Sigmoid colon (tissue), 7 donors: ENCODE data around the gene PNPLA8. TPM values are rescaled to one million over a fixed set of nuclear protein-coding genes. Genes with fewer than 3 reads are reported as not detected.
"Not testable (repeated sequence)": the region's sequence is repeated elsewhere in the genome, so short reads cannot be mapped to it uniquely, and the experiment has no call there.

Experiments
- DNase-seq: peaks from one replicate; pipeline ENCODE4 v3.0.0-alpha.2; 2019
- H3K27ac ChIP-seq, 4 donors: fragments of 200-600 bp; sonication (generic); one replicate each; pipeline ENCODE4 v1.5.1; 2016 to 2019; ENCODE audit warnings: mild to moderate bottlenecking in 1 of 4
- H3K27me3 ChIP-seq, 3 donors: fragments of 200-600 bp; sonication (generic); one replicate each; pipeline ENCODE4 v1.5.1; 2019; ENCODE audit warnings: mild to moderate bottlenecking in 1 of 3
- H3K36me3 ChIP-seq, 4 donors: fragments of 200-600 bp; sonication (generic); one replicate each; pipeline ENCODE4 v1.5.1; 2016 to 2019
- H3K4me1 ChIP-seq, 4 donors: fragments of 200-600 bp; sonication (generic); one replicate each; pipeline ENCODE4 v1.5.1; 2017 to 2019
- H3K4me3 ChIP-seq, 4 donors: fragments of 200-600 bp; sonication (generic); one replicate each; pipeline ENCODE4 v1.5.1; 2017 to 2019; ENCODE audit warnings: mild to moderate bottlenecking in 2 of 4, moderate library complexity in 1 of 4
- H3K9me3 ChIP-seq, 4 donors: fragments of 200-600 bp in 3 of 4; sonication (generic) in 3 of 4; one replicate each; pipeline versions ENCODE4 v1.5.1 to v1.6.1; 2013 to 2019
- CTCF ChIP-seq, 4 experiments: fragments of 450-650 bp in 3 of 4; fragments of 200-600 bp in 1 of 4; IDR thresholded peaks; one replicate each; pipeline ENCODE4 v1.5.1; 2016 to 2019; ENCODE audit warnings: antibody characterized with exemption in 4 of 4, mild to moderate bottlenecking in 3 of 4, moderate library complexity in 2 of 4
- EP300 ChIP-seq, 4 donors: sonication (generic); formaldehyde crosslinking; IDR thresholded peaks; one replicate each; pipeline ENCODE4 v1.6.1; 2017; ENCODE audit warnings: antibody characterized with exemption in 4 of 4
- POLR2A ChIP-seq, 2 donors: fragments of 450-650 bp; IDR thresholded peaks; one replicate each; pipeline ENCODE4 v1.6.1; 2016; ENCODE audit warnings: antibody characterized with exemption in 2 of 2, mild to moderate bottlenecking in 2 of 2, moderate library complexity in 2 of 2
- POLR2AphosphoS5 ChIP-seq, 4 donors: sonication (generic); formaldehyde crosslinking; IDR thresholded peaks; one replicate each; pipeline ENCODE4 v1.6.1; 2017; ENCODE audit warnings: antibody characterized with exemption in 4 of 4
- WGBS, 2 donors: extraction: QIAGEN DNeasy Blood & Tissue Kit; methylation state at CpG; one replicate each; pipeline ENCODE4 v1.1.7; 2013; 5-methylcytosine and 5-hydroxymethylcytosine counted together
- intact Hi-C: fragments of 100-400 bp; cut with DNase I; formaldehyde crosslinking; loops from one replicate; pipeline ENCODE4 v1.15.1; 2023
- polyA plus RNA-seq, 3 donors: library from polyadenylated mRNA; stranded (reverse); fragments of 200-250 nt; gene quantifications; one replicate each; pipeline ENCODE4 v1.2.3, GENCODE V29; 2013
- total RNA-seq, 4 donors: library from RNA; depleted of rRNA; stranded (reverse); fragments of >200 nt; gene quantifications; one replicate each; pipeline ENCODE4 v1.1.0, GENCODE V29; 2016
- donor health status: healthy with polysubstance abuse.
- donor health status: Bipolar disorder and iron deficiency.
- donor health status: healthy.

The PNPLA8 gene
- total and polyA plus RNA-seq, 7 donors = 12.0 to 42.9 (median 26.3) TPM

GRCh38 chr7:108559253-108559652, 33.3 kb upstream of the PNPLA8 start:
- 87 to 90% methylated on average over 4 of the region's 4 CpGs for WGBS, 2 donors
- intact Hi-C loops = no loop called here

GRCh38 chr7:108557617-108558016, 31.7 kb upstream of the PNPLA8 start:
- Histone ChIP-seq H3K4me1 (no peaks in the 10 kb centered on the region), H3K27ac (no peak overlapping the region), H3K9me3 (peaks cover 2 to 13% (median 5%) of the 10 kb centered on the region in 4 donors), H3K4me3 (no peak overlapping the region), H3K36me3 (no peaks in the 10 kb centered on the region), H3K27me3 (no peaks in the 10 kb centered on the region)
- TF ChIP-seq CTCF (IDR thresholded peaks at IDR 0.05) = no peak
- no peak for TF ChIP-seq POLR2AphosphoS5 (IDR thresholded peaks at IDR 0.05)
- no peak for TF ChIP-seq EP300 (IDR thresholded peaks at IDR 0.05)
- TF ChIP-seq POLR2A (IDR thresholded peaks at IDR 0.05) = no peak
- 96 to 98% methylated on average over 1 of the region's 1 CpG for WGBS, 2 donors
- no peak for DNase-seq
- intact Hi-C loops = no loop called here

More at GRCh38 chr7:108559253-108559652, 33.3 kb upstream of the PNPLA8 start:
- DNase-seq = no peak
- Histone ChIP-seq H3K9me3 (peaks cover 2 to 13% (median 5%) of the 10 kb centered on the region in 4 donors), H3K4me3 (no peak overlapping the region), H3K36me3 (peaks cover 0 to 3% (median 0%) of the 10 kb centered on the region in 4 donors), H3K27ac (no peak overlapping the region), H3K27me3 (no peaks in the 10 kb centered on the region), H3K4me1 (no peaks in the 10 kb centered on the region)
- TF ChIP-seq POLR2AphosphoS5 (IDR thresholded peaks at IDR 0.05) (no peak), EP300 (IDR thresholded peaks at IDR 0.05) (no peak), CTCF (IDR thresholded peaks at IDR 0.05) (no peak), POLR2A (IDR thresholded peaks at IDR 0.05) (no peak)

GRCh38 chr7:108557191-108557590, 31.3 kb upstream of the PNPLA8 start:
- H3K4me3 ChIP-seq = no peak overlapping the region
- H3K27me3 ChIP-seq = no peaks in the 10 kb centered on the region
- TF ChIP-seq EP300 (IDR thresholded peaks at IDR 0.05) (no peak), POLR2AphosphoS5 (IDR thresholded peaks at IDR 0.05) (no peak), CTCF (IDR thresholded peaks at IDR 0.05) (no peak), POLR2A (IDR thresholded peaks at IDR 0.05) (no peak)
- no peaks in the 10 kb centered on the region for H3K36me3 ChIP-seq
- 98% methylated on average over 3 of the region's 3 CpGs for WGBS, 2 donors
- H3K9me3 ChIP-seq = peaks cover 2 to 13% (median 5%) of the 10 kb centered on the region in 4 donors
- H3K27ac ChIP-seq = no peak overlapping the region
- no peaks in the 10 kb centered on the region for H3K4me1 ChIP-seq
- intact Hi-C loops = no loop called here
- no peak for DNase-seq

- H3K4me1 ChIP-seq, H3K27ac ChIP-seq, H3K27me3 ChIP-seq, DNase-seq, H3K4me3 ChIP-seq, H3K36me3 ChIP-seq, intact Hi-C loops: not testable (repeated sequence)
- H3K9me3 ChIP-seq = peaks cover 2 to 13% (median 5%) of the 10 kb centered on the region in 4 donors
Measured at GRCh38 chr7:108556665-108557064, 30.7 kb upstream of the PNPLA8 start.

DNA sequence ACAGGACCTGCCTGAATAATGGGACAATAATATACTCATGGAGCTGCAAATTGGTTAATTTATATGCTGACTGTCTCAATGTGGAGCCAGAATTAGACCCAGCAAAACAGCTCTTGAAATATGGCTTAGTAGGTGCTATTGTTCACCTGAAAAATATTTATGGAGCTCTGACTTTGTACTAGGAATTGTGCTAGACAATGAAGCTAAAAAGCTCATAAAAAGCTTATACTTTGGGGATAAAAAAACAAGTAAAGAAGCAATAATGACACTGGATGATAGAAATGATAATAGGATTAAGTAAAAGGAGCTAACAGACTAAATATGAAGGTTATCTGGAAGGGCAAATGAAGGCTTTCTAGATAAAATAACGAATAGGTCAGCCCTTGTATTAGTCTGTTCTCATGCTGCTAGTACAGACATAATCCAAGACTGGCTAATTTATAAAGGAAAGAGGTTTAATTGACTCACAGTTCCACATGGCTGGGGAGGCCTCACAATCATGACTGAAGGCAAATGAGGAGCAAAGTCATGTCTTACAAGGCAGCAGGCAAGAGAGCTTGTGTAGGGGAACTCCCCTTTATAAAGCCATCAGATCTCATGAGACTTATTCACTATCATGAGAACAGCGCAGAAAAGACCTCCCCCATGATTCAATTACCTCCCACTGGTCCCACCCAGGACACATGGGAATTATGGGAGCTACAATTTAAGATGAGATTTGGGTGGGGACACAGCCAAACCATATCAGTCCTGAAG, 22.4 kb upstream of the PNPLA8 start:
- H3K36me3 ChIP-seq, H3K9me3 ChIP-seq, H3K27ac ChIP-seq, DNase-seq, H3K4me3 ChIP-seq, H3K27me3 ChIP-seq, intact Hi-C loops, H3K4me1 ChIP-seq: not testable (repeated sequence)
- 84 to 92% methylated on average over 2 of the region's 2 CpGs for WGBS, 2 donors

DNA sequence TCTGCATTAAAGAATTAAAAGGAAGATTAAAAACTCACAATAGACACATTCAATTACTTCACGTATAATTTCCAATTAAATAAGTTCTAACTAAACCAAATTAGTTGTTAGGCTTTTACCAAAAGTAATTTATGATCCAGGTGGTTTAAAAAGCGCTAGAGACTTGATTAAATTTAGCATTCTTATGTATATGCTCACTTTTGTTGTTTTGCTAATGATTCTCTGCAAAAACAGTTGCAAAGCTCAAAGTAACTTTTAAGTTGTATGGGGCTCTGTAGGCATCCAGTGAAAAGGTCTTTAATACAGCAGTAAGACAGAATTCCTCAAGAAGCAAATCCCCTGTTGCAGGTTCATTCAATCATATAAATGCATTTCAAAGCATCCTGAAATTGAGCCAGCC, 15.5 kb upstream of the PNPLA8 start:
- DNase-seq = no peak
- Histone ChIP-seq H3K27ac (no peak overlapping the region), H3K36me3 (no peaks in the 10 kb centered on the region), H3K9me3 (no peaks in the 10 kb centered on the region), H3K27me3 (no peaks in the 10 kb centered on the region), H3K4me1 (no peaks in the 10 kb centered on the region), H3K4me3 (no peak overlapping the region)
- intact Hi-C loops = no loop called here
- TF ChIP-seq POLR2A (IDR thresholded peaks at IDR 0.05) = no peak
- no peak for TF ChIP-seq POLR2AphosphoS5 (IDR thresholded peaks at IDR 0.05)
- TF ChIP-seq EP300 (IDR thresholded peaks at IDR 0.05) = no peak
- TF ChIP-seq CTCF (IDR thresholded peaks at IDR 0.05) = no peak
- WGBS, 2 donors = 81 to 88% methylated on average over 2 of the region's 2 CpGs

- H3K4me3 ChIP-seq, DNase-seq, H3K4me1 ChIP-seq, H3K27me3 ChIP-seq, H3K36me3 ChIP-seq, H3K9me3 ChIP-seq, intact Hi-C loops, H3K27ac ChIP-seq: not testable (repeated sequence)
- WGBS, 2 donors = 87 to 92% methylated on average over 4 of the region's 4 CpGs
Measured at GRCh38 chr7:108538685-108539084, 12.8 kb upstream of the PNPLA8 start.

DNA sequence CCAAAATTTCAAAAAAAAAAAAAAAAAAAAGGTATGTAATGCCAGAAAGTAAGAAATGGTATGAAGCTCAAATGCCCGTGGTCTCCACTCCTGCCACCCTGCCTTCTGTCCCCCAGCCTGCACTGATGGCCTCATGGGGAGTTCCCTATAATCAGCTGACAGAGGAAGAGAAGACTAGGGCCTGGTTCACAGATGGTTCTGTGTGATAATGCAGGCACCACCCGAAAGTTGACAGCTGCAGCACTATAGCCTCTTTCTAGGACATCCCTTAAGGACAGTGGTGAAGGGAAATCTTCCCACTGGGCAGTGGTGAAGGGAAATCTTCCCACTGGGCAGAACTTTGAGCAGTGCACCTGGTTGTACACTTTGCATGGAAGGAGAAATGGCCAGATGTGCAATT, 12.3 kb upstream of the PNPLA8 start:
- WGBS, 2 donors = 50 to 84% methylated on average over 2 of the region's 2 CpGs
- H3K27me3 ChIP-seq, H3K4me3 ChIP-seq, H3K4me1 ChIP-seq, H3K27ac ChIP-seq, intact Hi-C loops, H3K36me3 ChIP-seq, DNase-seq, H3K9me3 ChIP-seq: not testable (repeated sequence)
